ENCODE measurements around the gene SKAP1.

- no peak for TF ChIP-seq CTCF (IDR thresholded peaks at IDR 0.05)
- TF ChIP-seq POLR2A (IDR thresholded peaks at IDR 0.05) = no peak
Measured at GRCh38 chr17:48465884-48466283, 35.9 kb upstream of the SKAP1 start.

Data from heart left ventricle (tissue), 13 donors.